GM19397 (cell line): Measurements from ENCODE around the gene SNAP91.
"Not testable (repeated sequence)": the region's sequence is repeated elsewhere in the genome, so short reads cannot be mapped to it uniquely, and the experiment has no call there.

Source experiments
- ATAC-seq: cut with Tn5 transposase; IDR thresholded peaks from one replicate; pipeline ENCODE4 v1.9.1; 2021; ENCODE audit warnings: mild to moderate bottlenecking, moderate library complexity; ENCODE audit not compliant: unreplicated experiment

Gene SNAP91

DNA sequence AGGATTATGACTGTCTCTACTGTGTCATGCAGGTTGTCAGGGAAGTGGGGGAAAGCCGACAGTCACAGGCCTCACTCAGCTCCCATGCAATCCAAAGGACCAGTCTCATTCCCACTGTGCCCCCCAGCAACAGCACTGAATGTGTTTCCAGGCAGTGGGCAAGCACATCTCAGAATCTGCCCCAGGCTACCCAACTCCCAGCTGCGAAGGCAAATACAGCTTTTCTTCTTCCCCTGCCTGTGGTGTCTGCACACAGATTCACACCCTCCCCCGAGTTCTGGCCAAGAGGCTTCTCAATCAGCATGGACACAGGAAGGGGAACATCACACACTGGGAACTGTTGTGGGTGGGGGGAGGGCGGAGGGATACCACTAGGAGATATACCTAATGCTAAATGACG is 75.3 kb downstream of the SNAP91 start:
- no peak for ATAC-seq

DNA sequence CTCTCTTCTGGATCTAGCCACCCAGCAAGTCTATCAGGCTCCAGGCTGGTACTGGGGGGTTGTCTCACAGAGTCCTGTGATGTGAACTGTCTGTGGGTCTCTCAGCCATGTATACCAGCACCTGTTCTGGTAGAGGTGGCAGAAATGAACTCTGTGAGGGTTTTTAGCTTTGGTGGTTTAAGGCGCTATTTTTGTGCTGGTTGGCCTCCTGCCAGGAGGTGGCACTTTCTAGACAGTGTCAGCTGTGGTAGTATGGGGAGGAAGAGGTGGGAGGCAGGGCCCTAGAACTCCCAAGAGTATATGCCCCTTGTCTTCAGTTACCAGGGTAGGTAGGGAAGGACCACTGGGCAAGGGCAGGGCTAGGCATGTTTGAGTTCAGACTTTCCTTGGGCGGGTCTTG is 75.8 kb downstream of the SNAP91 start:
- ATAC-seq = no peak

DNA sequence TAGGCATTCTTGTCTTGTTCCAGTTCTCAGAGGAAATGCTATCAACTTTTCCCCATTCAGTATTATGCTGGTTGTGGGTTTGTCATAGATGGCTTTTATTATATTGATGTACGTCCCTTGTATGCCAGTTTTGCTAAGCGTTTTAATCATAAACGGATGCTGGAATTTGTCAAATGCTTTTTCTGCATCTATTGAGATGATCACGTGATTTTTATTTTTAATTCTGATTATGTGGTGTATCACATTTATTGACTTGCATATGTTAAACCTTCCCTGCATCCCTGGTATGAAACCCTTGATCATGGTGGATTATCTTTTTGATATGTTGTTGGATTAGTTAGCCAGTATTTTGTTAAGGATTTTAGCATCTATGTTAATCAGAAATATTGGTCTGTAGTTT is 79.0 kb downstream of the SNAP91 start:
- not testable (repeated sequence) for ATAC-seq

DNA sequence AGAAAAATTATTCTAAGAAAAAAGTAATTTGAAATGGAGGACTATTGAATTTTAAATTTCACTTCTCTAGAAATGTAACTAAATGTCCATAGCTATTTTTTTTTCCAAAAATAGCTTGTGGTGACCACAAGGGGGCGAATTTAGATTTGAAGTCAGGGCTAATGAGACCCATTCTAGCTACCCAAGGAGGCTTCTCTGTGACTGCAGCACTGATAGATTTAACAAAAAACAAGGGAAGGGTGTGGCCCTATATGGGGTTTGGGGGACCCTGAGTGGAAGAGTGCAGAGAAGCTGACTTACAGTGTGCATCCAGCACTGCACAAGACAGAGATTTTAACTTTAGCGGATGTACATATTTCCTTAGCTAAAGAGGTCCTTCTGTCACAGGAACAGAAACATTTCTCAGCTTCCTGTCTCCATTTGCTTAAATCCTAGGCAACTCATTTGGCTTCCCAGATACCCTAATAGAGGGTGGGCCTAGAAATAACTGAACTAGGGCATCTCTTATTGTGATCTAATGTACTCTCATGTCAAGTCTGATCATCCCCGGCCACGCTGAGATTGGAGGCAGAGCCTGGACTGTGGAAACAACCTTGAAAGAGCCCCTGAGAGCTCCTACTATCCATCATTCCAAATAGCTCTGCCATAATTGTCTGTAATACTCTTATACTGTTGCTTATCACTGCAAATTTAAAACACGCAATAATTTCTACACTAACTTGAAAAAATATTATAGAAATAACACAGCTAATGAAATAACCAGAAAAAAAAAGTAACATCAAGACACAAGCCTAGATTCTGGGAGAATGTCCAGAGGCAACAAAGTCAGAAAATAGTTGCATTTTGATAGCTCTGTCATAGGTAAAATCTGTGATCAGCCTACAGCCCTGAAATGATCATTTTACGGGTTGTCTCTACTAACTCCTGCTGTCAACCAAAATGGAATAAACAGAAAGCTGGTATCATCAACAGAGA is 93.6 kb downstream of the SNAP91 start:
- ATAC-seq = no peak

DNA sequence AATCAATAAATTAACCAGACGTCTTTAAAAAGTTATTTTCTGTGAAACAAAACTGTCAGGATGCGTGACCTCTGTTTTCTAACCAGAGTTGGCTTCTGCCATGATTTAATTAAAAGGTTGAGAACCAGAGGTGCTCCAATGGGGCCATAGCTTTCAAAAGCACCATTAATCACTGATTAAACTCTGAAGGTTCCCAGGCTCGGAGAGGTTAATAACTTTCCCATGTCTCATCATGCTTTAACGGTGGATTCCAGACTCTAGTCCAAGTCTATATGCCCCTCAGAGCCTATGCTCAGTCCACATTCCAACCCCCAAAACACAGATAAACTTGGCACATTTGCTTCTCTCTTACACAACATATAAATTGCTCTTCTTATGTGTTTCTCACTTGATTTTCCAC is 95.5 kb downstream of the SNAP91 start:
- no peak for ATAC-seq

DNA sequence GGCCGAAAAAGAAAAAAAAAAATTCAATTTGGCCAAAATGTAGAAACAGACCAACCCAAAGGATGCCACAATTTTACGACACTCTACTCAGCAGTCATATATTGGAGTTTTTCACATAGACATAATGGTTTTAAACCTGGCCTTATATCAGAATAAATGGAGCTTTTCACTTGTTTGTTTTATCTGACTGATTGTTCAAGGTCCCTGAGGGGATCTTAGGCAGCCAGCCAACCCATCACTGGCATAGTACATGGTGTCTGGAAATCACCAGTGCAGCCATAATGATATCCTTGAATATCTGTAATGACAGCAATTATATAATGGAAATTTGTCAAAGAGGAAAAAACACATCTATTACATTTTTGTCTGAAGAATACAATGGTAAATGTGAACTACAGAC is 99.7 kb downstream of the SNAP91 start:
- ATAC-seq = no peak

DNA sequence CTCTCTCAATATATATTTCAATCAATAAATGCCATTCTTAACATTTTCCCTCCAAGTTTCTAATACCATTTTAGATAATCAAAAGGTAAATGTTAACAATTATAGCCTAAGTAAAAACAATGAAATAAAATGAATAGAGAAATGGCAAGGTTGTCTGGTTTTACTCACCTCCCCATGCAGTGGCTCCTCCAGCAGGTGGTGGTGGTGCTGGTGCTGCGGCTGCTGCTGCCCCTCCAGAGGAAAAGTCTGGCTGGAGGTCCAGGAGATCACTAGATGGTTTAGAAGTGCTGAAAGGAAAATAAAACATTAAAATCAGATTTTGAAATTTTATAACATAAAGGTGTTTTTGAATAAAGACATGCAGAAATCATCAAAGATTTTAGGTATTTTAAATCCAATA is 103.4 kb downstream of the SNAP91 start:
- no peak for ATAC-seq

DNA sequence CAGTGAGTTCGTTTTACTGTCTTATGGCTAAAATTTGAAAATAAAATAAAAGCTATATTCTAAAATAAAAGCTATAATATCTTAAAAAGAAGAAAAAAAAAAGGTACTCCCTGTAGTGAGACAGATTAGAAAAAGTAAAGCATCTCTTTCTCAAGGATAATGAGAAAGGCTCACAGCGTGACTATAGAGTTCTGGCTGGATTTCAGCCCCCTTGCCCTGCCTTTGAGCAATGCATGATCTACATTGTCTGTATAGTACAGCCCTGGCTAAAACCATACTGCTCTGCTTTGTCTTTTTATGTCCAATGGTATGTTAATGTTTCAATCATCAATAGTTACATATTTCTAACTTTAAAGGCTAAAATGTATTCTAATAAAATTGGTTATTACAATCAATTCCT is 105.3 kb downstream of the SNAP91 start:
- ATAC-seq = no peak

DNA sequence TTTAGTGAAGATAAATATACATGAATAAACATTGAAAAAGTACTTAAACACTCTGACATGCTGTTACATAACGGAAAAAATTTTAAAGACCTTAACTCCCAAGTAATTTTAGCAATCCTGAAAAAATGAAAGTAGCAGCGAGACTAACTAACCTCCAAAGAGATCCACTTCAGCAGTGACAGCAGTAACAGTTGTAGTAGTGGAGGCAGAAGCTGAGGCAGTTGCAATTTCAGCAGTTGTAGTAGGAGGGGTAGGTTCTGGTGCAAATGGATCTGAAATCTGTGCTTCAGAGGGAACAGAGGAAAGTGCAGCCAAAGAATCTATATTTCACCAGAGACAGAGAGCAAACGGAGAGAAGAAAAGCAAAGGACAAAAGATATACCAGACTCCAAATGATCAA is 107.8 kb downstream of the SNAP91 start:
- no peak for ATAC-seq

DNA sequence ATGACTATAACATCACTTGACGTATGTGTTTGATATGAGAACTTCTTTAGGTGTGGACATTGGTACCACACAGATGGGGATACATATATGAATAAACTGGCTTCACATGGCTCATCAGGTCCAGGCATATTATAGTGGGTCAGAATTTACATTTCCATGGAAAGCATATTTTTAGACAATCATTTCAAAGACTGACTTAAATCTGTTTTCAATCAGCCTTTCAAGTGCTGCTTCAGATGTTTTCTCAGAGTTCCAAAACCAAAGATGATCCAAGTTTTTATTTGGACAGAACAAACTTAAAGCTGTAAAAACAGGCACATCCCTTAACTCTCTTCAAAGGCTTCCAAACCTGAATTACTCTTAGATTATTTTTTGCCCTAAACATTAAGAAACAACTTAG is 108.4 kb downstream of the SNAP91 start:
- ATAC-seq = no peak

DNA sequence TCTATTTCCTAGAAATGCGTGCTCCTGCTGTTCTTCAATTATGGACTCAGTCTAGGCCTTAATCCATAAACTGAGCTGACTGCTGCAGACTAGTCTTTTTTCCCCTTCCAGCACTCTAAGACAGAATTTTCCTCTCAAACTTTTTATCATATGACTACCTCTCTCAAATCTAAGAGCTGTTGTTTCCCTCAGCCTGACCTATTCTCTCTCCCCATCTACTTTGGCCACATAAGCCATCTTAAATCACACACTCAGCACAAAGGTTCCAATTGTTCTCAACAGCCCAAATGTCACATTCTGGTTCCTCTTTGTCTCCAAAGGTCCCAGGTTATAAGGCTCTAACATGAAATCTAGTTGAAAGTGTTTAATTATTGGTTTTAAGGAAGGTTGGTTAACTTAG is 111.4 kb downstream of the SNAP91 start:
- no peak for ATAC-seq

DNA sequence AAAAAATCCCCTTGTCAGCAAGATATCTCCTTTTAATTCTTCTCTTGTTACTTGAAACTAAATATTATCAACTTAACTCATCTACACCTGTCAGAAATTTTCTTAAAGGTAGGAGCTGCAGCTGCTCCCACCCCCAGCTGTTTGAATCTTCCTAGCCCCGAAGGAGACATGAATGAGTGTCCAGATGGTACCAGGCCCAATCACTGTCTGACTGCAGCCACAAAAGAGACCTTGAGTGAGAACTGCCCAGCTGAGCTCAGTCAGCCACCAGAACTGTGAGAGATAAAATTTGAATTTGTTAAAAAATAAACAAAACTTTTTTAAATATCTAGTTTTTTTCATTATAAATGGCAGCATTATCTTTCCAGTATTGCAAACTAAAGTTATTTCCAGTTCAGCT is 111.8 kb downstream of the SNAP91 start:
- ATAC-seq = no peak

DNA sequence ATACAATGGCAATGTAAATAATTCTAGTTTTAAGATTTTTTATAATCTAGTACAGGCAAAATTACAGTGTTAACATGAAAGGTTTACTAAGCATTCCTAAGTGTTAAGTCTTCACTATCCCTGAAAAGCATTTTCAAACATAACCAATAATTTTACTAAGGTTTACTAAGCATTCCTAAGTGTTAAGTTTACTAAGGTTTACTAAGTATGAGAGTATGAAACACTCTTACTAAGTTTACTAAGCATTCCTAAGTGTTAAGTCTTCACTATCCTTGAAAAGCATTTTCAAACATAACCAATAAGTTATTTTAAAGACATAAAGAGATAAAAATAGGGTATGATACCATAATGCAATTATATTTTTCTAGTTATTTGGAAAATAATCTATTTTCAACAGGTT is 114.0 kb downstream of the SNAP91 start:
- ATAC-seq = no peak

DNA sequence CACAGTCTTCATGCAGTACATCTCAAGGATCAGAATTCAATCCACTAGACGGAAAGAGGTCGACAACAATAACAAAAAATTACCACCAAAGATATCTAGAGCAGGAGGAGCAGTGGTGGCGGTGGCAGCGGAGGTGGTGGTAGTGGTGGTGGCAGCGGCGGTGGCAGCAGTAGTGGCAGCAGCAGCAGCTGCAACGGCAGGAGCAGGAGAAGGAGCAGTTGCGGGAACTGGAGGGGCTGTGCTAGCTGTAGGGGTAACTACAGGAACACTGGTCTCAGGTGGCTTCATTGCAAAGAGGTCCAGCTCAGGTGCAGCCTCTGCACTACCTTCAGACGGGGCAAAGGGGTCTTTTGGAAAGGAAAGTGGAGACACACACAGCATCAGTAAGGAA is 115.5 kb downstream of the SNAP91 start:
- ATAC-seq = no peak

DNA sequence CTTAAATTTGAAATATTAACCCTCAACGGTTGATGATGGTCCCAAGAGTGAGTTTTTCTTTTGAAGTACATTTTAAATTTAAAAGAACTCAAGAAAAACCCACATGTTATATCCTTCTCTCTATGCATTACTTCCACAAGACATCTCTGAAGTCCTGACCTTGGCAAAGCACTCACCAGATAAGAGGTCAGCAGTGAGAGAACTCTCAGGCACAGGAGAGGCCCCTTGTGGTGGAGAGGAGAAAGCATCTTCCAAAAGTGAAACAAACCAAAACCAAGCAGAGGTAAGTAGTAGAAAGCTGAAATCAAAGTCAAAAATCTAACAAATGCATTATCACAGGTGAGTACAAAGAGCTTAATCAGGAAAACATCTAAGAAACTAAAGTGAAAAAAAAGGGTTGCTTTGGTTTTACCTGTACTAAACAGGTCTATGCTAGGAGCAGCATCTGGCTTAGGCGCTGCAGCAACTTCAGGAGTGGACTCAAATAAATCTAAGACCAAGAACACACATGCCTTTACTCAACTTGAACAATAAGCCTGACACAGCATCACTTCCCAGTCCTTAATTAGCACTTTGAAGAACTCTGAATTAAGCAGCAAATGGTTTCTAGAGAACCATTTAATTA is 116.0 kb downstream of the SNAP91 start:
- ATAC-seq = peak; percentile 84

DNA sequence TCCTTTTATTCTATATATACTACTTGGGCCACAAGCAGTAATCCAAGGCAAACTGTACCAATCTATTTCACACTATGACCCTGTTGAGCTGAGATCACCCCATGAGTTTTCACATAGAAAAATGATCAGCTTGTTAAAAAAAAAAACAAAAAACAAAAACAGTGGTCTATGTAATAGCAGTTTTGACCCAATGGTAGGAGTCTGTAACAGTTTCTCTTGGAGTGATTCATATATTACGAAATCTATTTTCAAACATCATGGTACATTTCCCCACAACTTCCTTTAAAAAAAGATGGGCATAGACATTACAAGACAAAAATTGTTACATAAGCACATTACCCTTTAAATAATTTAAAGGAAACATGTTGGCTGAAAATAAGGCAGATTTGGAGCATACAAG is 118.5 kb downstream of the SNAP91 start:
- no peak for ATAC-seq

DNA sequence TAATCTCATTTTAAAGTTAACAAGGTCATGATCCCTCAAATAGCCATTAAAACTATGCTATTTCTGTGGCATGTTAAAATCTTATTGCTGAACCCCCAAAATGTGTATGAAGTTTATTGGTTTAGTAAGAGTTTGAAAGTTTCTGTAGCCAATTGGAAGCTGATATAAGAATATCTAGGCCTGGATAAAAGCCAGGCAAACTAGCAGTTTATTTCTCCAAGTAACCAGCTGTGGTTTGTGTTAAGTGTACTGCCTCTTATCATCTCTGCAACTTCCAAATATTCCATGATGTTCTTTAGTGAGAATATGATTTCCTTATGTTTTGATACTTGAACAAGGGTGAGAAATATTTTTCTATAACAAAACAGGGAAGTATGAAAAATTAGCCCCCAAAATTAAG is 119.8 kb downstream of the SNAP91 start:
- no peak for ATAC-seq

DNA sequence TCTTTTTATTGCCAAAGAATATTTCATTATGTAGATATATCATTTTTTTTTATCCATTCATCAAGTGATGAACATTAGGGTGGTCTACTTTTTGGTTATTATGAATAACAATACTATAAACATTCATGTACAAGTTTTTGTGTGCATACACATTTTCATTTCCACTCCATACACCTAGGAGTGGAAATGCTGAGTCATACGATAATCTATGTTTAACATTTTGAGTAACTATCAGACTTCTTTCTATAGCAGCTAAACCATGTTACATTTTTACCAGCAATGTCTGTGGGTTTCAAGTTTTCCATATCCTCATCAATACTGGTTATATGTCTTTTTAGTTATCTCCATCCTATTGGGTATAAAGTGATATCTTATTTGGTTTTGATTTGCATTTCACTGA is 130.8 kb downstream of the SNAP91 start:
- no peak for ATAC-seq

DNA sequence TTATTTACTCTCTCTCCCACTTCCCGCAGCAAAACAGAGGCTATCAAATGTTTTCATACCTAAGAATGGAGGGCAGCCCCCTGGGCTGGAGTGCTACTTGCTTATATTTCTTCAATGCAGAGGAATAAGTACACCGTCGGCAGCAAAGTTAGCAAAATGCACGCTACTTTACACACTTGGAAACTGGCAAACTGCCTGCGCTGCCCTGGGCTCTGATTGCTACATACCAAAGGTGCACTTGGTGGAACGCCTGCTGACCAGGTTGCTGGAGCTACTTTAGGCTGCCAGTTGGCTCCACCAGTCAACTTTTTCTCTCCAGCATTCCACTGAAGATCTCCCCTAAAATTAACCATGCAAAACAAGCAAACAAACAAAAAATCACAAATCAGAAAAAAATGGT is 134.1 kb downstream of the SNAP91 start:
- no peak for ATAC-seq

DNA sequence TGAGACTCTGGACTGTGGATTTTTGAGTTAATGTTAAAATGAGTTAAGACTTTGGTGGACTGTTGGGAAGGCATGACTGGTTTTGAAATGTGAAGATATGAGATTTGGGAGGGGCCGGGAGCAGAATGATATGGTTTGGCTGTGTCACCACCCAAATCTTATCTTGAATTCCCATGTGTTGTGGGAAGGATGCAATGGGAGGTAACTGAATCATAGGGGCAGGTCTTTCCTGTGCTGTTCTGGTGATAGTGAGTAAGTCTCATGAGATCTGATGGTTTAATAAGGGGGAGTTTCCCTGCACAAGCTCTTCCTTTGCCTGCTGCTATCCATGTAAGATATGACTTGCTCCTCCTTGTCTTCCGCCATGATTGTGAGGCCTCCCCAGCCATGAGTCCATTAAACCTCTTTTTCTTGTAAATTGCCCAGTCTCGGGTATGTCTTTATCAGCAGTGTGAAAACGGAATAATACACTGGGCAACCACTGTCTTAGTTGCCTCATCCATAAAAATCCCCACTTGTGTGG is 137.2 kb downstream of the SNAP91 start:
- ATAC-seq = not testable (repeated sequence)

DNA sequence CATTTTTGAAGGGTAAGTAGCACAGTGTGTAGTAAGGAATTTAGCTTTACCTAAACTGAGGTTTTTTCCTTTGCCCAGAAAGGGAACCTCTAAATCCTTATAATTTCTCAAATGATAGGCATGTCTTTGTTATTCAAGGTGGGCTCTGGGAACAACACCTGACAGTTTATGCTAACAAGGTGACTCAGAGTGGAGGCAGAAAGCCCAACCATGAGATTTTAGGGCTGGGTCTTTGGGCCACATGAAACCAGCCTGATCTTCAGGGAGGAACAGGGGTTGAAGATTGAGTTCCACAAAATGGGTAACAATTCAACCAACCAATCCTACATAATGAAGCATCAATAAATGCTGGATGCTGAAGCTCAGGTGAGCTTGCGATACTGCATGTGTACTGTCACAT is 149.9 kb downstream of the SNAP91 start:
- ATAC-seq = no peak

DNA sequence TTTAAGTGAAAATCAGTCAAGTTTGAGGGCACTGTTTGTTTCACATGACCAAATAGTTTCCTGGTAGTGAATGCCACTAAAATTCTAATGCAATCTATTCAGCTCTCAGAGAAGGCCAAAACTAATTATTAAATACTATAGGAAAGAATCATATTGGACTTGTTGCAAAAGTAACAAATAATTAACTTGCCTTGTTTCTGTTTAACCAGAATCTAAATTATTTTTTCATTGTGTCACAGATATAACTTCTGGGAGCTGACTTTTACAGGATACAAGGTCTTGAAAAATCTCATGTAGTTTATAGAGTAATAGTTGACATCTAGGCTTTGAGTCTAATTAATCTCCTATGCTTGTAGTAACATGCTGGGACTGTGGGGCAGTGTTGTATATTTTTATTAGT is 152.0 kb downstream of the SNAP91 start:
- no peak for ATAC-seq
